GM18858 (cell line): ENCODE measurements around the gene ADAMTS2.

Experiments
- ATAC-seq: cut with Tn5 transposase; IDR thresholded peaks from one replicate; pipeline ENCODE4 v1.9.1; 2021; ENCODE audit not compliant: unreplicated experiment

ADAMTS2 gene

GRCh38 chr5:179149278-179149677 is 196.0 kb downstream of the ADAMTS2 start:
- no peak for ATAC-seq

- no peak for ATAC-seq
These were observed 196.5 kb downstream of the ADAMTS2 start for GRCh38 chr5:179148703-179149170.

GRCh38 chr5:179147991-179148702 is 197.1 kb downstream of the ADAMTS2 start:
- ATAC-seq: no peak

- no peak for ATAC-seq
These were observed 199.0 kb downstream of the ADAMTS2 start for GRCh38 chr5:179146277-179146676.

- ATAC-seq: no peak
These were observed 201.8 kb downstream of the ADAMTS2 start for GRCh38 chr5:179143446-179143845.

GRCh38 chr5:179142434-179143198 is 202.6 kb downstream of the ADAMTS2 start:
- no peak for ATAC-seq

GRCh38 chr5:179141867-179142266 is 203.4 kb downstream of the ADAMTS2 start:
- no peak for ATAC-seq

- ATAC-seq: no peak
These were observed 205.0 kb downstream of the ADAMTS2 start for GRCh38 chr5:179140293-179140692.

GRCh38 chr5:179139936-179140235 is 205.4 kb downstream of the ADAMTS2 start:
- ATAC-seq: no peak

GRCh38 chr5:179139111-179139935 is 205.9 kb downstream of the ADAMTS2 start:
- no peak for ATAC-seq

GRCh38 chr5:179138568-179138925 is 206.7 kb downstream of the ADAMTS2 start:
- ATAC-seq: no peak

- no peak for ATAC-seq
These were observed 207.4 kb downstream of the ADAMTS2 start for GRCh38 chr5:179137643-179138567.

- ATAC-seq: no peak
These were observed 208.1 kb downstream of the ADAMTS2 start for GRCh38 chr5:179137016-179137642.

- ATAC-seq: no peak
These were observed 209.6 kb downstream of the ADAMTS2 start for GRCh38 chr5:179135441-179136215.

- no peak for ATAC-seq
These were observed 210.3 kb downstream of the ADAMTS2 start for GRCh38 chr5:179135006-179135405.

- ATAC-seq: no peak
These were observed 210.8 kb downstream of the ADAMTS2 start for GRCh38 chr5:179134511-179134910.

- ATAC-seq: no peak
These were observed 212.5 kb downstream of the ADAMTS2 start for GRCh38 chr5:179132586-179133355.

GRCh38 chr5:179131886-179132585 is 213.2 kb downstream of the ADAMTS2 start:
- no peak for ATAC-seq
